H9 (cell line): Measurements from ENCODE around the gene RIOK3. TPM values are rescaled to one million over a fixed set of nuclear protein-coding genes. Genes with fewer than 3 reads are reported as not detected.

Source experiments
- DNase-seq: peaks from one replicate; pipeline ENCODE4 v3.0.0-alpha.2; 2017
- H2AFZ ChIP-seq: one replicate; pipeline ENCODE4 v1.6.1; 2013; ENCODE audit warnings: mild to moderate bottlenecking, low read length, control low read depth, moderate library complexity
- H2AK5ac ChIP-seq: 2 replicates; pipeline ENCODE4 v1.6.1; 2013; ENCODE audit warnings: low read length, control low read depth, mixed read lengths; ENCODE audit not compliant: insufficient read length
- H2BK120ac ChIP-seq: one replicate; pipeline ENCODE4 v1.6.1; 2013; ENCODE audit warnings: low read depth, mild to moderate bottlenecking, low read length, control low read depth, inconsistent platforms; ENCODE audit not compliant: poor library complexity, severe bottlenecking
- H2BK12ac ChIP-seq: 2 replicates; pipeline ENCODE4 v1.6.1; 2013; ENCODE audit warnings: low read length, control low read depth, mixed read lengths, low read depth; ENCODE audit not compliant: insufficient read length
- H2BK15ac ChIP-seq: 2 replicates; pipeline ENCODE4 v1.6.1; 2013; ENCODE audit warnings: low read depth, low read length, control low read depth
- H2BK20ac ChIP-seq: one replicate; pipeline ENCODE4 v1.6.1; 2013; ENCODE audit warnings: low read depth, mild to moderate bottlenecking, low read length, control low read depth, inconsistent platforms; ENCODE audit not compliant: poor library complexity, severe bottlenecking
- H2BK5ac ChIP-seq: 2 replicates; pipeline ENCODE4 v1.6.1; 2013; ENCODE audit warnings: low read length, control low read depth, mixed read lengths; ENCODE audit not compliant: insufficient read length
- H3K14ac ChIP-seq: 2 replicates; pipeline ENCODE4 v1.6.1; 2013; ENCODE audit warnings: low read length, control low read depth; ENCODE audit not compliant: insufficient read depth
- H3K18ac ChIP-seq: 2 replicates; pipeline ENCODE4 v1.6.1; 2013; ENCODE audit warnings: low read depth, mild to moderate bottlenecking, mixed read lengths, low read length, control low read depth; ENCODE audit not compliant: insufficient read length
- H3K23ac ChIP-seq: 2 replicates; pipeline ENCODE4 v1.6.1; 2013; ENCODE audit warnings: low read length, control low read depth, mixed read lengths, low read depth; ENCODE audit not compliant: insufficient read length
- H3K23me2 ChIP-seq: 2 replicates; pipeline ENCODE4 v1.6.1; 2013; ENCODE audit warnings: low read depth, mild to moderate bottlenecking, mixed read lengths, low read length, control low read depth; ENCODE audit not compliant: insufficient read length, poor library complexity, severe bottlenecking
- H3K27ac ChIP-seq: 2 replicates; pipeline ENCODE4 v1.5.1; 2013; ENCODE audit warnings: low read length, control low read depth, mixed read lengths, low read depth; ENCODE audit not compliant: insufficient read length
- H3K27me3 ChIP-seq: 2 replicates; pipeline ENCODE4 v1.6.1; 2013; ENCODE audit warnings: low read length, control low read depth, inconsistent platforms; ENCODE audit not compliant: insufficient read depth
- H3K4ac ChIP-seq: 2 replicates; pipeline ENCODE4 v1.6.1; 2013; ENCODE audit warnings: low read depth, mild to moderate bottlenecking, control low read depth, inconsistent platforms, low read length, moderate library complexity
- H3K4me1 ChIP-seq: 2 replicates; pipeline ENCODE4 v1.6.1; 2013; ENCODE audit warnings: low read length, control low read depth, inconsistent platforms; ENCODE audit not compliant: insufficient read depth
- H3K4me2 ChIP-seq: 2 replicates; pipeline ENCODE4 v1.6.1; 2013; ENCODE audit warnings: low read length, control low read depth, mixed read lengths; ENCODE audit not compliant: insufficient read length, insufficient read depth
- H3K56ac ChIP-seq: 2 replicates; pipeline ENCODE4 v1.6.1; 2013; ENCODE audit warnings: low read depth, mild to moderate bottlenecking, mixed read lengths, low read length, control low read depth; ENCODE audit not compliant: insufficient read length
- H3K79me1 ChIP-seq: 2 replicates; pipeline ENCODE4 v1.6.1; 2013; ENCODE audit warnings: low read depth, mild to moderate bottlenecking, moderate library complexity, low read length, control low read depth, inconsistent platforms; ENCODE audit not compliant: insufficient read depth, poor library complexity, severe bottlenecking
- H3K79me2 ChIP-seq: 2 replicates; pipeline ENCODE4 v1.6.1; 2013; ENCODE audit warnings: low read length, control low read depth, inconsistent platforms; ENCODE audit not compliant: insufficient read depth
- H3K9ac ChIP-seq: 2 replicates; pipeline ENCODE4 v1.6.1; 2013; ENCODE audit warnings: low read length, control low read depth, mixed read lengths; ENCODE audit not compliant: insufficient read length; ENCODE audit errors: extremely low read depth
- H3K9me3 ChIP-seq: one replicate; pipeline ENCODE4 v1.6.1; 2013; ENCODE audit warnings: low read depth, low read length, inconsistent platforms; ENCODE audit not compliant: control insufficient read depth
- H3T11ph ChIP-seq: one replicate; pipeline ENCODE4 v1.6.1; 2013; ENCODE audit warnings: mild to moderate bottlenecking, low read length, control low read depth, inconsistent platforms
- H4K20me1 ChIP-seq: one replicate; pipeline ENCODE4 v1.6.1; 2013; ENCODE audit not compliant: control insufficient read depth, insufficient read length, insufficient read depth
- H4K5ac ChIP-seq: 2 replicates; pipeline ENCODE4 v1.6.1; 2013; ENCODE audit warnings: low read depth, mild to moderate bottlenecking, mixed read lengths, low read length, control low read depth; ENCODE audit not compliant: insufficient read length
- H4K8ac ChIP-seq: replicated peaks from 2 replicates; pipeline ENCODE4 v1.6.1; 2013; ENCODE audit warnings: low read length, control low read depth, mixed read lengths, low read depth; ENCODE audit not compliant: insufficient read length
- H4K91ac ChIP-seq: 2 replicates; pipeline ENCODE4 v1.6.1; 2013; ENCODE audit warnings: low read depth, mild to moderate bottlenecking, moderate library complexity, mixed read lengths, low read length, control low read depth; ENCODE audit not compliant: insufficient read length
- H3K27ac Mint-ChIP-seq, 3 experiments: 2 replicates in 2 of 3; 3 replicates in 1 of 3; pipeline ENCODE4 v1.8.0; 2020 to 2021; ENCODE audit warnings: mixed read lengths in 3 of 3, mild to moderate bottlenecking in 1 of 3, moderate library complexity in 1 of 3
- H3K27me3 Mint-ChIP-seq: 2 replicates; pipeline ENCODE4 v1.8.0; 2021; ENCODE audit warnings: low read depth, mild to moderate bottlenecking, moderate library complexity, mixed read lengths
- H3K36me3 Mint-ChIP-seq, 3 experiments: 2 replicates in 2 of 3; 3 replicates in 1 of 3; pipeline ENCODE4 v1.8.0; 2020 to 2021; ENCODE audit warnings: low read depth in 3 of 3, mixed read lengths in 3 of 3; ENCODE audit not compliant: insufficient read depth in 1 of 3
- H3K4me1 Mint-ChIP-seq, 2 experiments: 2 replicates each; pipeline ENCODE4 v1.8.0; 2020; ENCODE audit warnings: mixed read lengths in 2 of 2
- H3K4me3 Mint-ChIP-seq, 2 experiments: 2 replicates in 1 of 2; 3 replicates in 1 of 2; pipeline ENCODE4 v1.8.0; 2020 to 2021; ENCODE audit warnings: mild to moderate bottlenecking in 2 of 2, mixed read lengths in 2 of 2, moderate library complexity in 1 of 2
- H3K9me3 Mint-ChIP-seq, 2 experiments: 2 replicates in 1 of 2; 3 replicates in 1 of 2; pipeline ENCODE4 v1.8.0; 2020; ENCODE audit warnings: mild to moderate bottlenecking in 2 of 2, mixed read lengths in 2 of 2, moderate library complexity in 1 of 2
- WGBS: extraction: QIAGEN DNeasy Blood & Tissue Kit; methylation state at CpG from one replicate; pipeline ENCODE4 v1.1.7; 2013; ENCODE audit warnings: missing lambda C conversion rate, low lambda C conversion rate, mixed read lengths; ENCODE audit not compliant: insufficient read length; ENCODE audit errors: extremely low coverage; 5-methylcytosine and 5-hydroxymethylcytosine counted together
- total RNA-seq: library from RNA; stranded (reverse); gene quantifications from 2 replicates; pipeline ENCODE4 v1.2.1, GENCODE V29; 2021
- TF ChIP-seq, protein P1 (sequence below): fragments of 200-600 bp; sonication (generic); conservative IDR thresholded peaks from 3 replicates; pipeline ENCODE4 v1.8.0; 2021; ENCODE audit warnings: antibody characterized with exemption, mild to moderate bottlenecking

The RIOK3 gene
- total RNA-seq, 1 experiment from 2014 or later = 34.6 TPM

- no peak overlapping the region for H4K5ac ChIP-seq
- no peak overlapping the region for H2BK12ac ChIP-seq
- H3K4me3 Mint-ChIP-seq = no peak overlapping the region
- no peaks in the 10 kb centered on the region for H4K20me1 ChIP-seq
- H3K79me1 ChIP-seq = no peaks in the 10 kb centered on the region
- no peak for DNase-seq
- H2BK15ac ChIP-seq = no peak overlapping the region
- H2AFZ ChIP-seq = no peak overlapping the region
- H3K9me3 ChIP-seq = no peaks in the 10 kb centered on the region
- H2BK5ac ChIP-seq = no peak overlapping the region
- H3K9ac ChIP-seq = no peak overlapping the region
- H3K27ac Mint-ChIP-seq = no peak overlapping the region
- H3K4me1 ChIP-seq = no peaks in the 10 kb centered on the region
- TF ChIP-seq, protein P1, sequence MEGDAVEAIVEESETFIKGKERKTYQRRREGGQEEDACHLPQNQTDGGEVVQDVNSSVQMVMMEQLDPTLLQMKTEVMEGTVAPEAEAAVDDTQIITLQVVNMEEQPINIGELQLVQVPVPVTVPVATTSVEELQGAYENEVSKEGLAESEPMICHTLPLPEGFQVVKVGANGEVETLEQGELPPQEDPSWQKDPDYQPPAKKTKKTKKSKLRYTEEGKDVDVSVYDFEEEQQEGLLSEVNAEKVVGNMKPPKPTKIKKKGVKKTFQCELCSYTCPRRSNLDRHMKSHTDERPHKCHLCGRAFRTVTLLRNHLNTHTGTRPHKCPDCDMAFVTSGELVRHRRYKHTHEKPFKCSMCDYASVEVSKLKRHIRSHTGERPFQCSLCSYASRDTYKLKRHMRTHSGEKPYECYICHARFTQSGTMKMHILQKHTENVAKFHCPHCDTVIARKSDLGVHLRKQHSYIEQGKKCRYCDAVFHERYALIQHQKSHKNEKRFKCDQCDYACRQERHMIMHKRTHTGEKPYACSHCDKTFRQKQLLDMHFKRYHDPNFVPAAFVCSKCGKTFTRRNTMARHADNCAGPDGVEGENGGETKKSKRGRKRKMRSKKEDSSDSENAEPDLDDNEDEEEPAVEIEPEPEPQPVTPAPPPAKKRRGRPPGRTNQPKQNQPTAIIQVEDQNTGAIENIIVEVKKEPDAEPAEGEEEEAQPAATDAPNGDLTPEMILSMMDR = no peak
- no peak overlapping the region for H3K23ac ChIP-seq
- H2BK120ac ChIP-seq = no peak overlapping the region
- H3K27me3 Mint-ChIP-seq = peaks cover 20% of the 10 kb centered on the region
- H3K14ac ChIP-seq = no peak overlapping the region
- H3K4me2 ChIP-seq = no peak overlapping the region
- peaks cover 3% of the 10 kb centered on the region for H3K23me2 ChIP-seq
- no peaks in the 10 kb centered on the region for H3K27me3 ChIP-seq
- no peak overlapping the region for H3K56ac ChIP-seq
- no CpG with 5 or more reads among the region's 6 CpGs for WGBS
- no peaks in the 10 kb centered on the region for H3K79me2 ChIP-seq
- H2AK5ac ChIP-seq = no peak overlapping the region
- H3K4me1 Mint-ChIP-seq = peaks cover 19 to 23% of the 10 kb centered on the region in 2 experiments
- no peak overlapping the region for H3K4ac ChIP-seq
- H2BK20ac ChIP-seq = no peak overlapping the region
- H3K36me3 Mint-ChIP-seq = peaks cover 0 to 3% (median 0%) of the 10 kb centered on the region in 3 experiments; a peak in 3 of 7 replicates
- no peak overlapping the region for H3K27ac ChIP-seq
- no peak overlapping the region for H3T11ph ChIP-seq
- H4K8ac ChIP-seq = no peak overlapping the region
- no peaks in the 10 kb centered on the region for H3K9me3 Mint-ChIP-seq
- no peak overlapping the region for H3K18ac ChIP-seq
- no peak overlapping the region for H4K91ac ChIP-seq
Observed at GRCh38 chr18:23501626-23502025, 48.5 kb downstream of the RIOK3 start.
